Activated T-helper 9 cell treated with anti-CD3 and anti-CD28 coated beads, Interleukin-2, amount 50 U/mL, for 16 hours (primary cell): Measurements from ENCODE around the gene HSD17B14.
A peak's percentile ranks its signal among the peaks of the same experiment; 100 is the strongest.
"Not testable (repeated sequence)": the region's sequence is repeated elsewhere in the genome, so short reads cannot be mapped to it uniquely, and the experiment has no call there.

Experiments used
- DNase-seq: peaks from one replicate; pipeline ENCODE4 v3.0.0-alpha.2; 2020; ENCODE audit warnings: low read depth

HSD17B14 gene

DNA sequence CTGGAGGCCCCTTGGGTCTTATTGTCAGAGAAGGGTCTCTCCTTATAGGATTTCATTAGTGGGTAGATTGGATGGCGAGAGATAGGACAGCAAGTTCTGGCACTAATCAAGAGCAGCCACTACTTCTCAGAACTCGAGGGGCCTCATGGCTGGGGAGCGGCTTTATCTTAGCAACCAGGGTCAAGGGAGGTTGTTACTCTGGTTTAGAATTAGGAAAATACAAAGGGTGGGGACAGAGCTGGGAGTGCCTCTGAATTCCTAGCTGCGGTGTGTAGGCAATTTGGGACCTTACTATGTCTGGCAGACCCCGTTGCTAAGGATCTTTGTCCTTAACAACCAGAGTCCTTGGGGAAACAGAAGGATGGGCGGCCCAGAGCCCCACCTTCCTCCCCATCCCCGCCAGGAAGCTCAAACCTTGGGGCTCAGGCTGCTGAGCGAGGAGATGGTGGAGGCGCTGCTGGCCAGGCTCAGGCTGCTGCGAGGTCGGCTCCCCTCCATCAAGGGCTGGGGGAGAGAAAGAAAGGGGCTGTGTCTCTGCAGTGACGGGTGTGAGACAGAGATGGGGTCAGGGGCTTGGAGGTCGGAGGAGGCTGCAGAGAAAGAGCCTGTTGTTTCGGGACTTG is 30.9 kb upstream of the HSD17B14 start:
- no peak for DNase-seq

DNA sequence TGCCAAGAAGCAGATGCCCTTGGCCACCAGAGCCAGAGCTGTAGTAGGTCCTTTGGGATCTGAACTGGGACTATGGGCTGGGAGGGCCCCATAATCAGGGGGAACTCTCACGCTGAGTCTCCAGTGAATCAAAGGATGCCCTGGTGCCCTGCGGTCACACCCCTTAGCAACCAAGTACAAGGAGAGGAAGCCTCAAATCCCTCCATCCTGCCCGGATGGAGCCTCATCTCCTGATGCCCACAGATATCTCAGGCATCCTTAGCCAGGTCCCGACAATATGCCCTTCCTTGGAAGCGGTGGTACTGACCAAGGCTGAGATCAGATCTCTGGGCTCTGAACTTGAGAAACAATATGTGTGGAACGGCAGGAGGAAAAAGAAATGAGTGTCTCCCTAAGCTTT is 30.4 kb upstream of the HSD17B14 start:
- no peak for DNase-seq

DNA sequence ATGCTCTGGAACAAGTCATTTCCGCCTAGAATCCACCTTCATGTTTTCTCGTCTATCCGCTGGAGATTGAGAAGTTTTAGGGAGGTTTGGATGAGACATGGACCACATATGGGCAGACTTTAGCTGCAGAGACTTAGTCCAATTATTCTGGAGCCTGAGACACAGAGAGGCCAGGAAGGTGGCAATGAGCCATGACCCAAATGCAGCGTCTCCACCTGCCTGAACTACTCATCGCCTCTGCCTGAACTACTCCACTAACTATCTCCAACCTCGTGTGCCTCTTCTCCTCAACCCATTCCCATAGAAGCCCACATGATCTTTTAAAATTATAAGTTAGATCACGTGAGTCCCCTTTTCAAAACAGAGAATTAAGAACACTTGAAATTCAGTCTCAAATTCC is 26.5 kb upstream of the HSD17B14 start:
- DNase-seq = no peak

DNA sequence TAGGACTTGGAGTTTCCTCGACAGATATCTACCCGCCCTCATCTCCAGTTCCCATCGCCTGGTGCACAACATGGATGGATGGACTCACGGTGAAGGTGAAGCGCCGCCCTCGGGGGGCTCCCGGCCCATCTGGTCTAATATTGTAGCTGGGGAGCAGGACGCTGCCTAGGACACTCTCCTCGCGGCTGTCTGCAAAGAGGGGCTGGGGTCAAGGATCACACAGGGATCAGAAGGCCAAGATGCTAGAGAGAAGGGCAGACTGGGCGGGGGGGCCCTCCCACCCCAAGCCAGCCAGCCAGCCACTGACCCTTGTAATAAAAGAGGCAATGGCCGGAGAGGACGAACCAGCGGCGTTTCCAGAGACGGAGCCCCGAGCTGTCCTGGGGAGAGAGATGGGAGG is 25.0 kb upstream of the HSD17B14 start:
- DNase-seq = no peak

DNA sequence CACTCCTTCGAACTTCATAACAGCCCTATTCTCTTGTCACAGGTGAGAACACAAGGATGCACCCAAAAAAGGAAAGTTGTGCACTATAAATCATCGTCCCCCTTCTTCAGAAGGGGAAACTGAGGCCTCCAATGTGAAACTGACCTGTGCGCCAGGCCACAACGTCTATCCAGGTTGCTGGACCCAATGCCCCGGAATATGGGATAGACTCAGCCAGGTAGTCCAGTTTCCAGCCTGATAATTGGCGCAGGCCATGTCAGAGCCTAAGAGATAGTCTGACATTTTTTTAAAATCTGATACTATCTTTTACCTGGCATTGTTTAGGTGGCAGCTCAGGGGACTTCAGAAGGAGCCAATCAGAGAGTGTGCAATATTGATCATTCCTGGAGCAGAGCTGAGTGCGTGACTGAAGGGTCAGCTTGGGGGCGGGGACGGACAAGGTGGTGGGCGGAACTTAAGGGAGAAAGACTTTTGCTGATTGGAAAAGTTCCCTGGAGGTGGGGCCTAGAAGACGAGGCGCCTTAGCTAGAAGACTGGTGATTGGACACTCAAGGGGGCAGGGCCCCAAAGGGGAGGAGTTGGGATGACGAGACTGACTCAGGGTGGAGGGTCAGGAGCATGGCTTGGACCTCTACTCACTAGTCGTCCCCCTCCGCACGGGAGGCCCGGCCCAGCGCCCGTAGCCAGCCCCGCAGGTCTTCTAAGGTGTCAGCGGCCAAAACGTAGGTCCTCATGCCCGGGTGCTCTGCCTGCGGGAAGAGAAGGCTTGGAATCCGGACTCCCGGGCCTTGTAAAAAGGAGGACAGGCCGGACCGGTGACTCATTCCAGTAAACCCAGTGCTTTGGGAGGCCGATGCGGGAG is 23.7 kb upstream of the HSD17B14 start:
- DNase-seq = no peak

DNA sequence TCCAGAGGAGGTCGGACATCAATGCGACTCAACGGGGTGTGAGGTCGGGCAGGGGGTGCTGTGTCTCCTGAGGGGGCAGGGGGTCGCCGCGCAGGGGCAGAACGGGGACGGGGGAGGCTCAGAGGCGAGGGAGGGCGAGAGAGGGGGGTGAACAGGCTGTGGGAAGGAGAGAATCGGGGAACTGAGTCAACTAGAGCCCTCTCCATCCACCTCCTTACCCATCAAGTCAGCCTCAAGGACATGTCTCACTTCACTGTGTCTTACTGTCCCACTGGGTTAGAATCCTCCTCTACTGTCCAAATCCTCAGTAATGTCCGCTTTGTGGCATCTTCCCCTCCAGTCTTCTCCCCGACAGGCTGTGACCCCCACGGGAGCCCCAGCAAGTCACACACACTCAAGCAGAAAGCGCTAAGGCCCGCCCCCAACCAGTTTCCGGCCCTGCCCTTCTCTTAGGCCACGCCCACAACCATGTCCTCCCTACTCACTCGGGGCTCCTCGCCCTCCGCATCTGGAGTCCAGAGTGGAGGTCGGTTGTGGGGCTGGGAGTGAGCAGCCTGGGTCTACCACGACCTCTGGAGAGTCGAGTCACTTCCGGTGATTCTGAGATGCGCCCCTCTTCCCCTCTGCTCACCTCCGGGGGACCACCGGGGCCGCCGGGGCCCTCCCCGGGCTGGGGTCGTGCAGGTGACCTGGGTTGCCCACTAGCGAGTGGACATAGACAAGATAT is 22.9 kb upstream of the HSD17B14 start:
- peak; percentile 60 for DNase-seq

DNA sequence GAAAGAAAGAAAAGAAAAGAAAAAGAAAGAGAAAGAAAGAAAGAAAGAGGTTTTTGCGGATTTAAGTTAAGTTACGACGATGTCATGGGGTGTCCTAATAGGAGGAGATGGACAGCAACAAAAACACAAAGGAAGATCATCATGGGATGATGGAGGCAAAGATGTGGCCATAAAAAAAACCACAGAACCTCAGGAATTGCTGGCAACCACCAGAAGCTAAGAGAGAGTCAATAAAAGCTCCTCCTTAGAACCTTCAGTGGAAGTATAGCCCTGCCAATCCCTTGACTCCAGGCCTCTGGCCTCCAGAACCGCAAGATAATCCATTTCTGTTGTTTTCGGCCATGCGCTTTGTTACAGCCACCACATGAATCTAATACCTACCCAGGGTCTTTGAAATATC is 20.6 kb upstream of the HSD17B14 start:
- DNase-seq = no peak

DNA sequence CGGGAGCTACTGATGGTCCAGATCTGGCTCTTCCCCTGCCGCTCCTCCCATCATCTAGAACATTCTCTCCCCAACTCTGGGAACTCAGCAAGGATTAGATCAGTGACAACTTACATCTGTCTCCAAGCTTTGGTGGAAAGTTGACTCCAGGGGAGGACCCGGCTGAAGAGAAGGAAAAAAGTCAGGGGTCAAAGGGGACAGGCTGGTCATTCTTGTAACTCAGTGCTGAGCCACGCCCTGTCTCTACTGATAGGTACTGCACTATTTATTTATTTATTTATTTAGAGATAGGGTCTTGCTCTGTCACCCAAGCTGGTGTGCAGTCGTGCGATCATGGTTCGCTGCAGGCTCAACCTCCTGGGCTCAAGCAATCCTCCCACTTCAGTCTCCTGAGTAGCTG is 17.8 kb upstream of the HSD17B14 start:
- no peak for DNase-seq

DNA sequence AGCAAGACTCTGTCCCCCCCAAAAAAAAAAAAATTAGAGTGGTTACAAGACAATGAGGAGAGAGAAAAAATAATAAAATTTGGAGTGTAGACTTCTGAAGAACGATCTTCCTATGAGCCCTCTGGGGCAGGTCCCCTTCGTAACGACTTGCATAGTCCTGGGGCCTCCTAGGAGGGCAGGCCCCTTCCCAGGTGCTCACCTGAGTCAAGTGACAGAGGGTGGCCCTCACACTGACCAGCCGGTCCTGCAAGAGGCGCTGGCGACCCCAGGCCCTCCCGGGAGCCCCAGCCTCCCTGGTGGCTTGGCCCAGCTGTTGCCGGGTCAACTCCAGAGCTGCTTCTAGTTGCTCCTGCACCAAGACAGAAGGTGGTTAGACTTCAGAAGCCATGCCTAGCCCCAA is 17.2 kb upstream of the HSD17B14 start:
- no peak for DNase-seq

DNA sequence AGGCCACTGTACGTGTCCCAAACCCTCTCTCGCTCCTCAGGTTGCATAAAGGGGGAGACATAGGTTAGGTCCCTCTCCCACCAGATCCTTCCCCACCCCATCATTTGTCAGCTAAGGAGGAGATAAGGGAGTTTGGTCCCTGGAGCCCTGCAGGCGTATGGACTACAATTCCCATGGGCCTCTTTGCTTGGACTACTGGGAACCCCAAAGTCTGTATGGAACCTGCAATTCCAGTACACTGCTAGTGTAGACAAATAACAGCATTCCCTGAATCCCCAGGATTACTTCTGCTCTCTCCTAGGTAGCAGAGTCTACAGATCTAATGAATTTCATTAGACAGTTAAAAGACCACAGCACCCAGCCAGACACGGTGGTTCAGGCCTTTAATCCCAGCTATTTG is 16.0 kb upstream of the HSD17B14 start:
- DNase-seq = no peak

DNA sequence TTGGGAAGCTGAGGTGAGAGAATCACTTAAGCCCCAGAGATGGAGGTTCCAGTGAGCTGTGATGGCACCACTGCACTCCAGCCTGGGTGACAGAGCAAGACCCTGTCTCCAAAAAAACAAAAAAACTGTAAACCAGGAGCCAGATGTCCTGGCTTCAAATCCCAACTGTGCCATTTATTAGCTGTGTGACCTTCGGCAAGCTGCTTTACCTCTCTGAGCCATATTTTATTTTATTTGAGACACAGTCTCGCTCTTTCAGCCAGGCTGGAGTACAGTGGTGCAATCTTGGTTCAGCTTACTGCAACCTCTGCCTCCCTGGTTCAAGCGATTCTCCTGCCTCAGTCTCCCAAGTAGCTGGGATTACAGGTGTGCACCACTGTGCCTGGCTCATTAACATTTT is 10.4 kb upstream of the HSD17B14 start:
- not testable (repeated sequence) for DNase-seq

DNA sequence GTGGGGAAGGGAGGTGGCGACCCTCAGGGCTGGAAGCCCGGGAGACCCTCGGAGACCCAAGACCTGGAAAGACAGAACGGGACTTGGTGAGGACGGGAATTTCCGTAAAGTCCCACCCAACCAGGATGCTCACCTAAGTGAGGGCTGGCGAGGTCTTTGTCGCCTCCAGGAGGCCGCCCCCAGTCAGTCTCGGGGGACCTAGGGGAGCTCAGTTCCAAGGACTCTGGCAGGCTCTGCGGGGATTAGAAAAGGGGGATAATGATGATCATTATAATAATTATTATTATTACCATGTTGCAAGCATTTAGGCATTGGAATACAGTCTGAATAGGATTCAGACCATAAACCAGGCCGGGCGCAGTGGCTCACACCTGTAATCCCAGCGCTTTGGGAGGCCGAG is 9.1 kb upstream of the HSD17B14 start:
- DNase-seq = no peak

DNA sequence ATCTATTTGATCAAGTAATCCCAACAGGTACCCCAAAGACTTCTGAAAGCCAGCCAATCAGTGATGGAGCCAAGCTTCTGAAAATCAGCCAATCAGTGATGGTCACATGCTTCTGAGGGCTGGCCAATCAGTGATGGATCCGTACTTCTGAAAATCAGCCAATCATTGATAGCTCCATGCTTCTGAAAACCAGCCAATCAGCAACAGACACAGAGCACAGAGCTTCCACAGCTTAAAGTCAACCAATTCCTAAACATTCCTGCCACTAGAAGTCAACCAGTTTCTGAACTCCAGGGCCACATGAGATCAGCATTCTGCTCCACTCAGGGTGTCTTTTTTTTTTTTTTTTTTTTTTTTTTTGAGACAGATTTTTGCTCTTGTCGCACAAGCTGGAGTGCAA is 8.2 kb upstream of the HSD17B14 start:
- DNase-seq = no peak

DNA sequence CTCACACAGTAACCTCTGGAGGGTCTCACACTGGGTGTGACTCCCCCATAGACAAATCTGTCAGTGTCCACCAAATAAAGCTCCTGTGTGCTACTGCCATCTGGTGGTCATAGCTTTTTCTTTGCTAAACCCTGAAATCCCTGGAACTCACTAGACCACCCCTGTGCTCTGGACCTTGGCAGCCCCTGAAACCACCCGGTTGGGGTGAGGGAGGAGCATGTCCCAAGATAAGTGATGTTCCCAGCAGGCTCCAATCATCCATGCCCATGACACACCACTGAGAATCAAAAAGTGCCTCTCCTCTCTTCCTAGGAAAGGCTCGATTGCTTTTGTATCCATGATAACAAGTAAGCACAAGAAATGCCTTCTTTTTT is 6.5 kb upstream of the HSD17B14 start:
- DNase-seq = no peak

DNA sequence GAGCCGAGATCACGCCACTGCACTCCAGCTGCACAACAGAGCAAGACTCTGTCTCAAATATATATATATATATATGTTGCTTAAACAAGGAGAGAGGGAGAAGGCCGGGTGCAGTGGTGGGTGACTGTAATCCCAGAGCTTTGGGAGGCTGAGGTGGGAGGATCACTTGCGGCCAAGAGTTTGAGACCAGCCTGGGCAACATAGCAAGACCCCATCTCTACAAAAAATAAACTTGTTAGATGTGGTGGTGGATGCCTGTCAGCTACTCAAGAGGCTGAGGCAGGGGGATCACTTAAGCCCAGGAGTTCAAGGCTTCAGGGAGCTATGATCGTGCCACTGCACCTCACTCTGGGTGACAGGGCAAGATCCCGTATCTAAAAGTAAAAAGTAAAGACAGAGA is 5.3 kb upstream of the HSD17B14 start:
- DNase-seq = no peak

DNA sequence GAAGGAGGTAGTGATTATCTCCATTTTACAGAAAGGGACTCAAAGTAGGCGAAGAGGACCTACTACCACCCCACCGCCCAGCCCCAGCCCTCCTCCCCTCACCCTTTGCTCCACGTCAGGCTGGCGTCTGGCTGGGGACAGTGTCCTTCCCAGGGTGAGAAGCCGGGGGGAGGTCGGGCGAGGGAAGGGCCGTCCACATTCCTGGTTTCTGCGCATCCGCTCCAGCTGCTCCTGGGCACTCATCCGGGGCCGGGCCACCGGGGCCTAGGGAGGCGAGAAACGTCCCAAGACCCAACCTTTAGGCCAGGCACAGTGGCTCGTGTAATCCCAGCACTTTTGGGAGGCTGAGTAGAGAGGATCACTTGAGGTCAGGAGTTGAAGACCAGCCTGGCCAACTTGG is 4.8 kb upstream of the HSD17B14 start:
- no peak for DNase-seq

DNA sequence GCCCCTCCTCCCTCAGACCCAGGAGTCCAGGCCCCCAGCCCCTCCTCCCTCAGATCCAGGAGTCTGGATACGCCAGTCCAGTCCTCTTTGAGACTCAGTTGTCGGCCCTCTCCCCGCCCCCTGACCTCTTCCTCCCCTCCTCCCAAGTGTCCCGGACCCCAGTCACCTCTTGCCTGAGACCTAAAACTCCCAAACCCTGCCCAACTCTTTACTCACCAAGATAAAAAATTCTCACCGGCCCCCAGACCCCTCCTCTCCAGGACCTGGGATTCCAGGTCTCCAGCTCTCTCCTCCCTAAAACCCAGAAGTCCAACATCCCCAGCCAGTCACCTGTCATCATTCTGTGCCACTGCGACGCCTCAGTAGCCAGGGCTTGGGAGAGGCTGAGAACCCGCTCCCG is 1.4 kb upstream of the HSD17B14 start:
- no peak for DNase-seq

DNA sequence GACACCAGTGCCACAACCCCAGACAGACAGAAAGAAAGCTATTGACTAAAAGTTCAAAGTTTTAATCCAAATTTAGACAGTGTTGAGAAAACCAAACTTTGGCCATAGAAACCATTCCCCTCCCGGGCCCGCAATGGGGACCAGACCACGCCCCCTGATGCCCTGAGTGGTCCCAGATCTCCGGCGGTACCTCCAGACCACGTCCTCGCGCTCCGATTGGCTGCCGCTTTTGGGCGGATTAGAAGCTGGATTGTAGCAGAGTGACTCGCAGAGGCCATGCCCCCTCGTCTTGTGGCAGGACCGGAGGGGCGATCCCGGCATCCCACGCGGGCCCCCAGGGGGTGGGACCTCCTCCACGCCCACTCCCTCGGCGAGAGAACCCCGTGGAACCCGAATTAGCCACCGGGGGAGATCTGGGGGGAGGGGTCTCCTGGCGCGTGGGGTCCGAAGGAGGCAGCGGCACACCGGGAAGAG is 797 bp upstream of the HSD17B14 start:
- peak; percentile 65 for DNase-seq

DNA sequence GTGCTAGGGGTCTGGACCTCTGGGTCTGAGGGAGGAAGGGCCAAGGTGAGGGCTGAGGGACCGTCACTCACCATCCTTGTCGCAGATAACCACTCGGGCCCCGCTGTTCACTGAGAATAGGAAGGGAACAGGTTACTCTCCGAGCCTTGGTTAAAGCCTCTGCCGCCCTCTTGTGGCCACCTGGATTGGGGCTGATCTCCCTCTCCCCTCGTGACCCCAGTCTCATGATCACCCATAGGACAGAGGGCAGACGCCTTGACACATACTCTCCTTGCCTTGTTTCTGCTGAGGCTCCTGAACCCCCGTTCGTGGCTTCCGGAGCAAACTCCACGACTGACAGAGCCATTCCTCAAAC is 580 bp downstream of the HSD17B14 start:
- DNase-seq = peak; percentile 84

DNA sequence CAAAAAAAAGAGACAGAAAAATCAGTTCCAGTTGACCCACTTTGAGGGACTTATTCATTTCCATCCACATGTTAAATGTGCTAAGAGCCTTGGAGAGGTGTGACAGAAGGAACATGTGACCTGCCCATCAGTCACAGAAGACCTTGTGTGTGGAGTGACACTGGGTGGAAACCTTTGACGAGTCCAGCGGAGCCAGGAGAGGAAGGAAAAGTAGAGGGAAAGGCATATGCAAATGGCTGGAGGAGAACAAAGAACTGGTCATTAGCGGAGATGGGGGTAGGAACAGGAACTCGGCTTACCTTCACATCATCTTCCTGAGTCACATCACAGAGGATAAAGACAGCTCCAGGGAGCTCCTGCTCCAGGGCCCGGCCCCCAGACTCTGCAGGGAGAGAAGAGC is 2.3 kb downstream of the HSD17B14 start:
- DNase-seq = no peak

DNA sequence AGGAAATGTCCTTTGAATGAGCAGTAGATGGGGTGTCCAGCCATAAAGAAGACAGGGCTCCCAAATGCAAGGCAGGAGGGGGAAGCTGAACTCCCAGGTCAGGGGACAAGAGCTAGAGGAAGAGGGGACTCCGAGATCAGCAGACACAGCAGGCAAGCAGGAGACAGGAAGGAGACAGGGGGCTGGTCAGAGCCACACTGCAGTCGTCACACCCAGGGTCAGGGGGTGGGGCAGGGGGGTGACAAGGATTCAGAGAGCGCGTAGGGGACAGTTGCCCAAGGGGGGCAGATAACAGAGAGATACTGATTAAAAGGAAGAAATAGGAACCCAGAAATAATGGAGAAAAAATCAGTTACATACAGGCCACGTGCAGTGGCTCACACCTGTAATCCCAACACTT is 3.2 kb downstream of the HSD17B14 start:
- DNase-seq = no peak

DNA sequence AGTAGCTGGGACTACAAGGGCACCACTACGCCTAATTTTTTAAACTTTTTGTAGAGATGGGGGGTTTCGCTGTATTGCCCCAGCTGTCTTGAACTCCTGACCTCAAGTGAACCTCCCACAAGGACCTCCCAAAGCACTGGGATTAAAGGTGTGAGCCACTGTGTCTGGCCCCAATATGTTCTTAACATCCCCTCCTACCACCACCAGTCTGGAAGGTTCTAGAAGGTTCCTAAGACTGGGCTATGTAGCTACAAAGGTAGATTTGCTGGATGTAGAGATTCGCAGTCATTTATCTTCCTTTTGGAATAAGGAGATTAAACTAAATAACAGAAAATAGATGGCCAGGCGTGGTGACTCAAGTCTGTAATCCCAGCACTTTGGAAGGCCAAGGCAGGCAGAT is 5.3 kb downstream of the HSD17B14 start:
- no peak for DNase-seq

DNA sequence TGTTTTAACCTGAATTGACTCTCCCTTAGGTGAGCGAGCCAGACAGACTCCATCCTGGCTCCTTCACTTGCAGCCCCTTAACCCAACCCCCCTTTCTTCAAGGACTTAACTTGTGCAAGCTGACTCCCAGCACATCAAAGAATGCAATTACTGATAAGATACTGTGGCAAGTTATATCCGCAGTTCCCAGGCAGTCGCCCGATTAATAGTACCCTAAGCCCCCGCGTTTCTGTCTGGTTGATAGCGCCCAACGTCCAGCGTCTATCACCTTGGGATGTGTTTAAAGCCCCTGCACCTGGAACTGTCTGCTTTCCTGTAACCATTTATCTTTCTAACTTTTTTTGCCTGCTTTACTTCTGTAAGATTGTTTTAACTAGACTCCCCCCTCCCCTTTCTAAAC is 6.2 kb downstream of the HSD17B14 start:
- no peak for DNase-seq
